Nephron progenitor cell (in vitro differentiated cells): Measurements from ENCODE around the gene ZBTB7B.
"Not testable (repeated sequence)": the region's sequence is repeated elsewhere in the genome, so short reads cannot be mapped to it uniquely, and the experiment has no call there.

Experiments used
- DNase-seq: peaks from one replicate; pipeline ENCODE4 v3.0.0; 2021
- H3K27ac Mint-ChIP-seq: 2 replicates; pipeline ENCODE4 v1.8.0; 2021; ENCODE audit warnings: mild to moderate bottlenecking, moderate library complexity, mixed read lengths
- H3K27me3 Mint-ChIP-seq: 2 replicates; pipeline ENCODE4 v1.8.0; 2021; ENCODE audit warnings: mild to moderate bottlenecking, low read depth, mixed read lengths; ENCODE audit not compliant: poor library complexity
- H3K36me3 Mint-ChIP-seq: 2 replicates; pipeline ENCODE4 v1.8.0; 2021; ENCODE audit warnings: low read depth, mixed read lengths
- H3K4me1 Mint-ChIP-seq: 2 replicates; pipeline ENCODE4 v1.8.0; 2021; ENCODE audit warnings: mixed read lengths
- H3K4me3 Mint-ChIP-seq: 2 replicates; pipeline ENCODE4 v1.8.0; 2021; ENCODE audit warnings: mild to moderate bottlenecking, moderate library complexity, mixed read lengths
- H3K9me3 Mint-ChIP-seq: 2 replicates; pipeline ENCODE4 v1.8.0; 2021; ENCODE audit warnings: mild to moderate bottlenecking, moderate library complexity, mixed read lengths
- CTCF ChIP-seq: fragments of 200-600 bp; sonication (generic); IDR thresholded peaks from 2 replicates; pipeline ENCODE4 v1.5.0; 2021; ENCODE audit warnings: antibody characterized with exemption

Gene ZBTB7B

GRCh38 chr1:154994591-154994990 lies 8.0 kb upstream of the ZBTB7B start:
- no peak overlapping the region for H3K4me3 Mint-ChIP-seq
- peaks cover 4% of the 10 kb centered on the region for H3K27me3 Mint-ChIP-seq
- H3K4me1 Mint-ChIP-seq: peaks cover 41% of the 10 kb centered on the region
- no peak for DNase-seq
- peaks cover 7% of the 10 kb centered on the region for H3K36me3 Mint-ChIP-seq
- no peak for TF ChIP-seq CTCF
- peak overlapping the region; percentile 76 for H3K27ac Mint-ChIP-seq
- no peaks in the 10 kb centered on the region for H3K9me3 Mint-ChIP-seq

- H3K27me3 Mint-ChIP-seq: not testable (repeated sequence)
These were observed 7.2 kb upstream of the ZBTB7B start for GRCh38 chr1:154995301-154995983.

GRCh38 chr1:154996966-154997701 lies 5.5 kb upstream of the ZBTB7B start:
- no peaks in the 10 kb centered on the region for H3K9me3 Mint-ChIP-seq
- peaks cover 4% of the 10 kb centered on the region for H3K27me3 Mint-ChIP-seq
- H3K4me3 Mint-ChIP-seq: no peak overlapping the region
- H3K36me3 Mint-ChIP-seq: no peaks in the 10 kb centered on the region
- no peak overlapping the region for H3K27ac Mint-ChIP-seq
- TF ChIP-seq CTCF: no peak
- DNase-seq: no peak
- peaks cover 48% of the 10 kb centered on the region for H3K4me1 Mint-ChIP-seq

More at GRCh38 chr1:154995301-154995983, 7.2 kb upstream of the ZBTB7B start:
- peaks cover 48% of the 10 kb centered on the region for H3K4me1 Mint-ChIP-seq
- H3K4me3 Mint-ChIP-seq, H3K9me3 Mint-ChIP-seq, H3K27ac Mint-ChIP-seq, H3K36me3 Mint-ChIP-seq: not testable (repeated sequence)
- peak; percentile 59 for DNase-seq
- peak; percentile 39 for TF ChIP-seq CTCF

- TF ChIP-seq CTCF: no peak
- peaks cover 4% of the 10 kb centered on the region for H3K27me3 Mint-ChIP-seq
- H3K36me3 Mint-ChIP-seq: no peaks in the 10 kb centered on the region
- no peak overlapping the region for H3K4me3 Mint-ChIP-seq
- peaks cover 38% of the 10 kb centered on the region for H3K4me1 Mint-ChIP-seq
- DNase-seq: no peak
- H3K27ac Mint-ChIP-seq: no peak overlapping the region
- no peaks in the 10 kb centered on the region for H3K9me3 Mint-ChIP-seq
These were observed 4.3 kb upstream of the ZBTB7B start for GRCh38 chr1:154998201-154998780.

- H3K27ac Mint-ChIP-seq: no peak overlapping the region
- peaks cover 40% of the 10 kb centered on the region for H3K4me1 Mint-ChIP-seq
- DNase-seq: peak; percentile 82
- H3K4me3 Mint-ChIP-seq: peak overlapping the region; percentile 76
- H3K27me3 Mint-ChIP-seq: peaks cover 4% of the 10 kb centered on the region
- H3K36me3 Mint-ChIP-seq: no peaks in the 10 kb centered on the region
- TF ChIP-seq CTCF: peak; percentile 76
- H3K9me3 Mint-ChIP-seq: no peaks in the 10 kb centered on the region
These were observed 3.6 kb upstream of the ZBTB7B start for GRCh38 chr1:154998818-154999570.
